Skeletal muscle cell (primary cell): ENCODE measurements around the gene ZMYM4.

Source experiments
- DNase-seq: peaks from one replicate; pipeline ENCODE4 v3.0.0-alpha.2; 2010; ENCODE audit warnings: low read depth
- H3K4me3 ChIP-seq: 2 replicates; pipeline ENCODE4 v1.5.1; 2011; ENCODE audit warnings: low read depth, mild to moderate bottlenecking, control low read depth, low read length, moderate library complexity

Gene ZMYM4

DNA sequence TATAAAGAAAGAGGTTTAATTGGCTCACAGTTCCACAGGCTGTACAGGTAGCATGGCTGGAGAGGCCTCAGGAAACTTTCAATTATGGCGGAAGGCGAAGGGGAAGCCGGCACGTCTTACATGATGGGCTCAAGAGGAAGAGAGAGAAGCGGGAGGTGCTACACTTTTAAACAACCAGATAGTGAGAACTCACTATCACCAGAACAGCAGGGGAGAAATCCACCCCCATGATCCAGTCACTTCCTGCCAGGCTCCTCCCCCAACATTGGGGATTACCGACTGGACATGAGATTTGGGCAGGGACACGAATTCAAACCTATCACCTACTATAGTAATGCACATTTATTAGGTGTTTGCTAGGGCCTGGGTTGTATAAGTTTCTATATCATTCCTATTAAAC is 117.8 kb downstream of the ZMYM4 start:
- no peak for DNase-seq
- H3K4me3 ChIP-seq: no peak overlapping the region

DNA sequence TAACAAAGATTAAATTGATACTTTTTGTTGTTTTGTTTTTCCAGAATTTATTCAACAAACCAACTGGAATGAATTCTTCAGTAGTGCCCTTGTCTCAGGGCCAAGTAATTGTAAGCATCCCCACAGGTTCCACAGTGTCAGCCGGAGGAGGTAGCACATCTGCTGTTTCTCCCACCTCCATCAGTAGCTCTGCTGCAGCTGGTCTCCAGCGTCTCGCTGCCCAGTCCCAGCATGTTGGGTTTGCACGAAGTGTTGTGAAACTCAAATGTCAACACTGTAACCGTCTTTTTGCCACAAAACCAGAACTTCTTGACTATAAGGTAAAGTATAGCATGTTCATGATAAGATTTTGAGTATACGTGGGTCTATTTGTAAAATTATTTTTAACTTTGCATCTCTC is 118.5 kb downstream of the ZMYM4 start:
- no peak for DNase-seq
- no peak overlapping the region for H3K4me3 ChIP-seq

DNA sequence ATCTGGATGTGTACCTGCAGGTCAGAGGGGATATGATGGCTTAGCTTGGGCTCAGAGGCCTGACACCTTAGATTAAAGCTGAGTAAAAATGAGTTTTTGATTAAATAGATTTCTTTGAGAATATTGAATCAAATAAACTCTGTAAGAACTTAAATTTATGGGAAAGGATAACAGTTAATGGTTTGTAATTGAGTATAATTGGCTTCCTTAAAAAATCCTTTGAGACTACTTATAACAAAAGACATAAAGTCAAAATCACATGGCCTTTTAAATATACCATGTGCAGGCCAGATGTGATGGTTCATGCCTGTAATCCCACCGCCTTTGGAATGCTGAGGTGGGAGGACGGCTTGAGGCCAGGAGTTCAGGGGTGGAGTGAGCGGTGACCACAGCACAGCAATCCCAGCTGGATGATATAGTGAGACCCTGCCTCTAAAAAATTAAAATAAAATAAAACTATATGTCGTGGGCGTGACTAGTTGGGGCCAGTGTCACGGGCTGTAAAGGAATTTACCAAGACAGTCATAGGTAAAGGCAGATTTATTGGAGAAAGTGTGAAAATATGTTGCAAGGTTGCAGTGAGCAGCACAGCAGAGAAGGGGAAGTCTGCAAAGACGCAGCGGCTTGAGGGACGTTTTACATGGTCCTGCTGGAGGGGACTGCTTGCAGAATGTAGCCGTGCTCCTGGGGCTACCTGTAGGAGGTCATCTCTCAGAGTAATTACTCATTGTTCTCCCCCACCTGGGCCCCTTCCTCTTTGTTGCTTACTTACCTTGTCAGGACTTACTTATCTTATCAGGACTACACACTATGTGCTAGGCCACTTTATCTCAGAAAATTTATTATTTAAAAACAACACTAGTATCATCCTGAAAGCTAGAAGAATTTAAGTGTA is 122.3 kb downstream of the ZMYM4 start:
- no peak for DNase-seq
- H3K4me3 ChIP-seq: no peak overlapping the region

DNA sequence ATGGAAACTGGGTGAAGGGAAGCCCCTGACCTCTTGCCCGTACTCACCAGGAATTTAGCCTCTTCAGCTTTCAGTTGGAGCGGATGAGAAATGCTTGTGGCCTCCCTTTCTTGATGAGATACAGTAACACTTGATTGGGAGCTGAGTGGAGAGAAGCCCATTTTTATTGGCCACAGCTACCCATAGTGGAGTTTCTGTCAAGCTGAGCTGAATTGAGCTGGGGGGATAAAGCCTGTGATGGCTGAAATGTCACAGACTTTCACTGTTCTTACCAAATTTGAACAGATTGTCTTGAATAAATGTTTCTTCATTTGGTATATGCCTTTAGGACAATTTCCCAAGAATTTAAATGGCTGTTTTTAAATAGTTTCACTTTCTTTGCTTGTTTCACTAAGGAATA is 125.9 kb downstream of the ZMYM4 start:
- DNase-seq: no peak
- no peak overlapping the region for H3K4me3 ChIP-seq

DNA sequence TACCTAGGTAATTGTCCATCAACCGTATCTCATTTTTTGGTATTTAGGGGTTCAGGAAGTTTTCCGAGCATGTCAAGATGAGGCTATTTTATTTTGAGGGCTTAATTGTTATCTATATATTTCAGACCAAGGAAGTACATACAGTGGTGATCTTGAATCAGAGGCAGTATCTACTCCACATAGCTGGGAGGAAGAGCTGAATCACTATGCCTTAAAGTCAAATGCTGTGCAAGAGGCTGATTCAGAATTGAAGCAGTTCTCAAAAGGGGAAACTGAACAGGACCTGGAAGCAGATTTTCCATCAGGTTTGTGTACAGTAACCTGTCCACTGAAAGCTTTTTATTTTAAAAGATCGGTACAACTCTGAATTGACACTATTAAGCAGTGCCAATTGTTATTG is 130.2 kb downstream of the ZMYM4 start:
- DNase-seq: no peak
- no peak overlapping the region for H3K4me3 ChIP-seq

DNA sequence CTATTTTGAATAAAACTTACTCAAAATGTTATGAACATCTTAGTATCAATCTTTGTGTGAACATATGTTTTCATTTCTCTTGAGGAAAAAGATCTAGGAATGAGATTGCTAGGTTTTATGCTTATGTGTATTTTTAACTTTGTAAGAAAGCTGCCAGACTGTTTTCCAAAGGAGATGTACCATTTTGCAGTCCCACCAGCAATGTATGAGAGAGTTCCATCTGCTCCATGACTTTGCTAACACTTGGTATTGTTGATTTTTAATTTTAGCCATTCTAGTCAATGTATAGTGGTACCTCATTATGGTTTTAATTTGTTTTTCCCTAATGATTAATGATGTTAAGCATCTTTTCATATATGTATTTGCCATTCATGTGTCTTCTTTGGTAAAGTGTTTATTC is 132.5 kb downstream of the ZMYM4 start:
- H3K4me3 ChIP-seq: no peak overlapping the region
- DNase-seq: no peak

DNA sequence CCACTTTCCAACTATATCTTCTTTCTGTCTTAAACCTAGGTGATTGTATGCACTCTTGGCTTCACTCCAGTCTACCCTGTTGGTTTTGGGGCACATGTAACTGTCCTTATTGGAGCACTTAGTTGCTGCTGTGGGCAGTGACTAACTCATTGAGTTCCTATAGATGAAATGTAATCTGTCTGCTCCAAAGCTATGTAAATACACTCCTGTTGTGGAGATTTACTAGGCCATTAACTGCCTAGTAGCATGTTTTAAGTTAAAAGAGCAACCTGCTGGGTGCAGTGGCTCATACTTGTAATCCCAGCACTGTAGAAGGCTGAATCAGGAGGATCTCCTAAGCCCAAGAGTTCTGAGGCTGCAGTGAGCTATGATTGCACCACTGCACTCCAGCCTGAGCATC is 137.6 kb downstream of the ZMYM4 start:
- no peak overlapping the region for H3K4me3 ChIP-seq
- no peak for DNase-seq

DNA sequence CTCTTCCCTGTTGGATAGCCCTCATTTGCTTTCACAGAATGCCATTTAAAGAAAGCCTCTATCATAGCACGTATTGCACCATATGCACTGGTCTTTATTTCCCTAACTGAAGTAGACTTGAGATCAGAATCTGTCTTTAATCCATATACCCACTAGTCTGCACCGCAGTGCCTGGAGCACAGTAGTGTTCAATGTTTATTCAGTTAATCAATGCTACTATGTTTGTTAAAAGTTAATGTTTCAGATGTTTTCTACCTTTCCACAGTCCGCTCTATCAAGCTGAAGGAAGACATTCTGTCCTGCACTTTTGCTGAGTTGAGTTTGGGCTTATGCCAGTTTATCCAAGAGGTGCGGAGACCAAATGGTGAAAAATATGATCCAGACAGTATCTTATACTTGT is 139.2 kb downstream of the ZMYM4 start:
- no peak overlapping the region for H3K4me3 ChIP-seq
- no peak for DNase-seq

DNA sequence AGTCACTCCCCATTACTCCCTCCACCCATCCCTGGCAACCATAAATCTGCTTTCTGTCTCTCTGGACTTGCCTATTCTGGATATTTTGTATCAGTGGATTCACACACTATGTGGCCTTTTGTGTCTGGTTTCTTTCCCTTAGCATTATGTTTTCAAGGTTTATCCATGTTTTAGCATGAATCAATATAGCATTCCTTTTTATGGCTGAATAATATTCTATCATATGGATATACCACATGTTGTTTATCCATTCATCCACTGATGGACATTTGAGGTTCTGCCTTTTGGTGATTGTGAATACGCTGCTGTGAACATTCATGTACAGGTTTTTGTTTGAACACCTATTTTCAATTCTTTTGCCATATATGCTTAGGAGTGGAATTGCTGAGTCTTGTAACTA is 140.4 kb downstream of the ZMYM4 start:
- no peak overlapping the region for H3K4me3 ChIP-seq
- DNase-seq: no peak

DNA sequence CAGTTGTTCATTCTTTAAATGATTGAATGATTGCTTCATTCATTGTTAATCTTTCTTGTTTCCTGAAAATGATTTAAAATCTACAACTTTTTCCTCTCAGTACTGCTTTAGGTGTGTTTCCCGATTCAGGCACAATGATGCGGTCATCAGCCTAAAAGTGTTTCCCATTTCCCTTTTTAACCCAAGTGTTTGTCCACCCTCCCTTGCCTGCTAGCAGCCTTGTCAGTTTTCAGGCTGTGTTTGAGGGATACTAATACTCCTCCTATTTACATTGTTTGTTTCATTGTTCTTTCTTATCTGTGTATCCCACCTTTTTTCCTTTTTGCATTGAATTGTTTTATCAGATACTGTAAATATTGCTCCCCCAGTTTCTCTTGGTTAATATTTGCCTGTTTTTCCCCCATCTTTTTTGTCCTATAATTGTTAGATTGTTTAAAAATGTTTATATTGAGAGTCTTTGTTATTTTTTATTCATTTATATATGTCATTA is 157.6 kb downstream of the ZMYM4 start:
- DNase-seq: no peak
- no peak overlapping the region for H3K4me3 ChIP-seq

DNA sequence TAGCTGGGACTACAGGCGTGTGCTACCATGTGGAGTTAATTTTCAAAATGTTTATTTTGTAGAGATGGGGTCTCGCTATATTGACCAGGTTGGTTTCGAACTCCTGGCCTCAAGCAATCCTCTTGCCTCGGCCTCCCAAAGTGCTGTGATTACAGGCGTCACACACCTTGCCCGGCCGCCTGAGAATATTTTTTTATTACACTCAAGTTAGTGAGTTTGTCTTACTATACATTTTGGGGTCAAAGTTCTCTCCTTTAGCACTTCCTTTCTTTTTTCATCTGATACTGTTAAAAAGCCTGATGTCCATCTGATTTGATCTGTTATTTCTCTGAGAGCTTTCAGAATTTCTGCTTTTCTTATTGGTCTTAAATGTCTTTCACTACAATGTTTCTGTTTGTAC is 159.9 kb downstream of the ZMYM4 start:
- H3K4me3 ChIP-seq: no peak overlapping the region
- DNase-seq: no peak

DNA sequence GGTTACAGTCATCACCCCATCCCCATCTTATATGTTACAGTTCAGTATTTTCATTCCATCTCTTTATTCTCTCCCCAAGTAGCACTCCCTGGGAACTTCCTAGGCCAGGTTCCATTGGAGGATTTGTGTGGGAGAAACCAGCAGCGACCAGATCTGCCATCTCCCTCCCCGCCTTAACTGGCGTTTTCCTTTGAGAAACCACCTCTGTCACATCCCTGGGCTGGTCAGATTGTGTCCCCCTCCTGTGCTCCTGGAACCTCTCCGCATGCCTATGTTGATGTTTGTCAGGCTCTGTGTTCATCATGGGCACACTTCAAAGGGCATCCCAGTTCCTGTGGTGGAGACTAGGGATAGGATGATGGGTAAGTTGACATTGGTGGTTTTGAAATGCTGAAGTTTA is 162.3 kb downstream of the ZMYM4 start:
- no peak for DNase-seq
- H3K4me3 ChIP-seq: no peak overlapping the region

DNA sequence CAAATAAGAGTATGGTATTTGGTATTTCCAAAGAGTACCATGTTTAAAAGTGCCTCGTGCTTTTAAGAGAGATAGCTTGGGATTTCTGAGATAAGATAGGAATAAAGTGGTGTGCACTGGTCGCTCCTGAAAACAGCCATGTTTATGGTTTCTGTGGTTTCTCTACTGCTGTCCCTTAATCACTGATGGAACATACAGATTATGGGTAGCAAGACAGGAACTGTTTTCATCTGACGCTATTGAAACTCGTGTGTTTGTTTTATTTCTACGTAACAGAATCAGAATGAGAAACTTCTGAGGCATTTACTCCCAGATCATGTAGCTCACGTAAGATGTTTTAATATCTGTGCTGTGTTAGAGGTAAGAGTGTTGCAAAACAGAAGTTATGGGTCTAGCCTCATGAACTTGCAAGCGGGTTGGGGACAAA is 162.7 kb downstream of the ZMYM4 start:
- no peak overlapping the region for H3K4me3 ChIP-seq
- DNase-seq: no peak

DNA sequence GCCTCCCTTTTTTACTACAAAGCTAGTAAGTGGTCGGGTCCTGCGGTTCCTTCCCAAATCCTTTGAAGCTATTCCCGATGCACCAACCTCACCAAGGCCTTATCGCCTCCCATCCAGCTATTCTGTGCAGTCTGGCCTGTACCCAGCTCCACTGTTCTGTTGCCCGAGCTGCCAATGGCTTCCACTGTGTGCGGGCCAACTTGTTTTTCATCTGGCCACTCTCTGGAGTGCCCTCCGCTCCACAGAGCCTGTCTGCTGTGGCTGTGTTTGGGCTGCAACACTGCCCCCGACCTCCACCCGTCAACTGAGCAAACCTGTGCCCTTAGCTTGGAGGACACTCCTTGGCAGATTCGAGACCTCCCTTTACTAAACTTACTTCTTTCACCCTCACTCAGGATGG is 163.7 kb downstream of the ZMYM4 start:
- no peak for DNase-seq
- H3K4me3 ChIP-seq: no peak overlapping the region

DNA sequence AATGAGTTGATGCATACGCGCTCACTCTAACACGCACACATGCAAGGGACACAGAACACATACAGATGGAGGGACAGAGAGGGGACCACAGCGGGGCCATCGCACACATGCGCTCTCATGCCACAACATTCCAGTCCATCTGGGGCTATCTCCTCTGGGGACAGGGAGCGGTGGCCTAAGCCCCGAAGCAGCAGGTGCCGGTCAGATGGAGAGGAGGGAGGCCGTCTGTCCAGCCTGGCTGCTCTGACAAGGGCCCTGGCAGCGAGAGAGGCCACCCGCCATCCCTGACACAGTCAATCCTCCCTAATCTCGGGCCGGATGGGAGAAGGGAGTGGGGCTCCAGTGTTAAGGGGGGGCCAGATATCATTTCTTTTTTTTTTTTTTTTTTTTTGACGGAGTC is 165.2 kb downstream of the ZMYM4 start:
- no peak for DNase-seq
- no peak overlapping the region for H3K4me3 ChIP-seq

DNA sequence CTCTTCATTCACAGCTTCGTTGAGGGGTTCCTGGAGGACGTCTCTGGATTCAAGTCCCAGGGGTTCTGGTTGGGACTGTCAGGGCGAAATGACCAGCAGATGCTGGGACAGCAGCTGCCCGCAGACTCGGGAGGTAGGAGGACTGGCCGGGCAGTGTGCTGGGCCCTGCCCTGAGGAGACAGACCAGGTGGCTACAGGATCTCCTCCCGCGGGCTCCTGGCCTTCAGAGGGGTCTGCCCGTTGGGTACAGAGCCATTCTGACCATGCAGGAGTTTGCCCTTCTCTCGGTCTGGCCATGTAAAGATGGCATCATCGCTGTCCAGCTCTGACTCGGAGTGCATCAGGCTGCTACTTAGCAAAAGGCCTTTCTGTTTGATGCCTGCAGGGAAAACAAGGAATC is 166.2 kb downstream of the ZMYM4 start:
- no peak overlapping the region for H3K4me3 ChIP-seq
- DNase-seq: no peak

DNA sequence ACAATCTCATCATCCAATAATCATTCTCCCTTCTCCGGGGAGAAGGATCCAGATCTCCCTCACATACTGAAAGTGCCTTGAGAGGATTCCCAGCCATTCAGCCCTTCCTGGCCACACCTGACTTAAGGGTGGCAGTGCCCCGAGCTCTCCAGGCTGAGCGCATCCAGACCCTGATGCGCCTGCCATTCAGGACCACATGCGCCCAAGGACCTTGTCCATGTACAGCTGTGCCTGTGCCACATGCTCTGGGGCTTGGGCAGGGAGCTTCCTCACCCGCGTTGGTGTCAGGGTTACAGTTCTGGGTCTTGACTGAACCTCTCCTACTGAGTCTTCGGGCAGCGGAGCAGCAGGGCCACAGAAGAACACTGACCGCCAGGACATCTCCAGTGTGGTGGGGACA is 167.6 kb downstream of the ZMYM4 start:
- no peak for DNase-seq
- H3K4me3 ChIP-seq: no peak overlapping the region

DNA sequence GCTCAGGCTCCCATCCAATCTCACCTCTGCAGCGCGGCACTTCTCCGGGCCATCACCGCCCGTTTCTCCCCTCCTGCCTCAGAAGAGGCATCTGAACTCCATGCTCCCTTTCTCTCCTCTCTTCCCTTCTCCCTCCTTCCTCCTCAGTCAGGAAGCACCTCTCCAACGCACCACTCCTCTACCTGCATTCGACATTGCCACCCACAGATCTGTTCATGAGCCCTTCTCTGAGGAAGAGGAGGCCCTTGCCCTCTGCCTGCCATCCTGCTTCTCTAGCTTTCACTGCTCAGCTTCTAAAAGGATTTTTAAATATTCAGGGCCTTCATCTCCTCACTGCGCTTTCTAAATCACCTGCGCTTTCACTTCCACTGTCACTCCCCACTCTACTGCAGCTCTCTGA is 168.7 kb downstream of the ZMYM4 start:
- no peak overlapping the region for H3K4me3 ChIP-seq
- no peak for DNase-seq

DNA sequence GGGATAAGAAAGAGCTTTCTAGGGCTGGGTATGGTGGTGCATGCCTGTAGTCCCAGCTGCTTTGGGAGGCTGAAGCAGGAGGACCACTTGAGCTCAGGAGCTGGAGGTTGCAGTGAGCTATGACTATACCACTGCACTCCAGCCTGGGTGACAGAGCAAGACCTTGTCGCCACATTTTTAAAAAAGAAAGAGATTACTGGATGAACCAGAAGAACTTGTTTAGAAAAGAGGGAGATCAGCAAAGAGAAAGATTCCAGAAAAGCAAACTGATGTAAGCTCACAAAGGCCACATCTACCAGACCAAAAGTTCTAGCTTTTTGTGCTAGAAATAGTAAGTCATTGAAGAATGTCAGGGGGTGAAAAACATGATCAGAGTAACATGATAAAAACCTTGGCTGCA is 171.1 kb downstream of the ZMYM4 start:
- DNase-seq: no peak
- H3K4me3 ChIP-seq: no peak overlapping the region

DNA sequence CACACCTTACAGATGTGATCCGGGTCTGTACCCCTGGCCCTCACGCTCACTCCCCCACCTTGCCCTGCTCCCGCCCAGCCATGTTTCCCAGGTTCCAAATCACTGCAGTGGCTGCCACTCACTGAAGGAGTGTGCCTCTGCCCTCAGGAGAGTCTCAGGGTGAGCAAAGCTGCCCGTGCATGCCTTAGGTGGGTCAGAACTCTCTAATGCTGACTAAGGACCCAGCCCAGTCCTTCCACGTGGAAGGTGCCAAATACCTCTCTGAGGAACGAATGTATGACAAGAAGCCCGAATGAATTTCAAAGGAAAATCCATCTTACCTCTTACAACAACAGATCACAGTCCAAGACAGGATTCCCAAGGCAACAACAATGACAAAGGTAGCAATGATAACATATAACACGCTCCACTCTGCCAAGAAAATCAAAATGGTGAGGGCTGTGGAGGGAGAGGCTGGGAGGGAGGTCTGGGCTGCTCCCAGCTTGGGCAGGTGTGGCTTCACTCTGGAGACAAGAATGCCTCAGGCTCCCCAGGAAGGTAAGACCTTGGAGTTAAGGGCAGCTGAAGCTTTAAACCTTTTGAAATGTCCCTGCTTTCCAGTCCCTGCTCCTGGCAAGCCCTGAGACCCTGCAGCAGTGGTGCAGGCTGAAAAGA is 173.5 kb downstream of the ZMYM4 start:
- DNase-seq: no peak
- H3K4me3 ChIP-seq: no peak overlapping the region

DNA sequence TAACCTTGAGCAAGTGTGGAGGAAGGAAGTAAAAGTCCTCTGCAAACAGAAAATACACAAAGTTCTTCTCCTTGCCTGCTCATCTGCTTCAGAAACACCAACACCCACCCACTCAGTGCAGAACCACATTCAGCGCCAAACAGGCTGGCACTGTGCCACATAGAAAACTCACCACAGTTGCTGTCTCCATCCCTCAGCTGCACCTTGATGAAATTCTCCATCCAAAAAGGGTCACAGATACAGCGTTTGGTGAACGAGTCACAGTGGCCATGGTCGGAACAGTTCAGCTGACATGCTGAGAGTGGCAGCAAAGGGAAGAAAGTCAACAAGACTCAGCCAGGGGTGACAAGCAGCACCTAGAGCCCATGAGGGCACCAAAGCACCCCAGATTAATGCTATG is 174.2 kb downstream of the ZMYM4 start:
- no peak for DNase-seq
- no peak overlapping the region for H3K4me3 ChIP-seq
